GM23338 (cell line): ENCODE measurements around the gene KDELR1.

ENCODE experiments used
- EZH2 ChIP-seq: fragments of 200-600 bp; sonication (generic); IDR thresholded peaks from one replicate; pipeline ENCODE4 v1.8.0; 2017; ENCODE audit warnings: antibody characterized with exemption, mild to moderate bottlenecking, low read depth; ENCODE audit not compliant: unreplicated experiment
- EZH2phosphoT487 ChIP-seq: fragments of 200-600 bp; sonication (generic); IDR thresholded peaks from one replicate; pipeline ENCODE4 v1.8.1; 2018; ENCODE audit warnings: antibody characterized with exemption; ENCODE audit not compliant: unreplicated experiment
- JUNB ChIP-seq: IDR thresholded peaks from one replicate; pipeline ENCODE4 v1.6.1; 2016; ENCODE audit warnings: antibody characterized with exemption; ENCODE audit not compliant: unreplicated experiment
- POLR2AphosphoS5 ChIP-seq: IDR thresholded peaks from 2 replicates; pipeline ENCODE4 v1.6.1; 2016; ENCODE audit warnings: antibody characterized with exemption, low read depth
- REST ChIP-seq: IDR thresholded peaks from one replicate; pipeline ENCODE4 v1.6.1; 2018; ENCODE audit warnings: antibody characterized with exemption; ENCODE audit not compliant: unreplicated experiment
- STAT1 ChIP-seq: IDR thresholded peaks from one replicate; pipeline ENCODE4 v1.6.1; 2016; ENCODE audit warnings: antibody characterized with exemption; ENCODE audit not compliant: unreplicated experiment
- ZNF114 ChIP-seq: fragments of 250-450 bp; sonication (Bioruptor Pico); IDR thresholded peaks from 2 replicates; pipeline ENCODE4 v1.5.0; 2020; ENCODE audit warnings: mild to moderate bottlenecking, moderate library complexity
- TF ChIP-seq, protein P1 (sequence below), 2 experiments: fragments of 200-600 bp in 1 of 2; sonication (generic) in 1 of 2; conservative IDR thresholded peaks; 2 replicates each; pipeline versions ENCODE4 v1.5.1 to v1.6.1; 2016 to 2017; ENCODE audit warnings: antibody characterized with exemption in 2 of 2, low read depth in 2 of 2, mild to moderate bottlenecking in 2 of 2, moderate library complexity in 1 of 2

GRCh38 chr19:48373567-48373966 is 17.8 kb downstream of the KDELR1 start:
- TF ChIP-seq, protein P1, sequence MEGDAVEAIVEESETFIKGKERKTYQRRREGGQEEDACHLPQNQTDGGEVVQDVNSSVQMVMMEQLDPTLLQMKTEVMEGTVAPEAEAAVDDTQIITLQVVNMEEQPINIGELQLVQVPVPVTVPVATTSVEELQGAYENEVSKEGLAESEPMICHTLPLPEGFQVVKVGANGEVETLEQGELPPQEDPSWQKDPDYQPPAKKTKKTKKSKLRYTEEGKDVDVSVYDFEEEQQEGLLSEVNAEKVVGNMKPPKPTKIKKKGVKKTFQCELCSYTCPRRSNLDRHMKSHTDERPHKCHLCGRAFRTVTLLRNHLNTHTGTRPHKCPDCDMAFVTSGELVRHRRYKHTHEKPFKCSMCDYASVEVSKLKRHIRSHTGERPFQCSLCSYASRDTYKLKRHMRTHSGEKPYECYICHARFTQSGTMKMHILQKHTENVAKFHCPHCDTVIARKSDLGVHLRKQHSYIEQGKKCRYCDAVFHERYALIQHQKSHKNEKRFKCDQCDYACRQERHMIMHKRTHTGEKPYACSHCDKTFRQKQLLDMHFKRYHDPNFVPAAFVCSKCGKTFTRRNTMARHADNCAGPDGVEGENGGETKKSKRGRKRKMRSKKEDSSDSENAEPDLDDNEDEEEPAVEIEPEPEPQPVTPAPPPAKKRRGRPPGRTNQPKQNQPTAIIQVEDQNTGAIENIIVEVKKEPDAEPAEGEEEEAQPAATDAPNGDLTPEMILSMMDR (conservative IDR thresholded peaks at IDR 0.05; ENCODE audit: low read depth in 2 of 2), result no peak
- no peak for TF ChIP-seq EZH2
- no peak for TF ChIP-seq ZNF114
- TF ChIP-seq REST, result no peak
- TF ChIP-seq POLR2AphosphoS5, result no peak
- TF ChIP-seq JUNB, result no peak
- no peak for TF ChIP-seq STAT1
- no peak for TF ChIP-seq EZH2phosphoT487
